GM12878 (cell line): ENCODE results near the gene FYB1. TPM values are rescaled to one million over a fixed set of nuclear protein-coding genes. Genes with fewer than 3 reads are reported as not detected.

Source experiments
- ATAC-seq: fragments of 200-7000 bp; cut with Tn5 transposase; 3 replicates; pipeline ENCODE4 v1.9.1; 2020; ENCODE audit warnings: mild to moderate bottlenecking, moderate library complexity
- BruUV-seq: library from RNA; stranded (reverse); fragments of 400-500 nt; replicated peaks from 2 replicates; lab custom pipeline; 2021; lab: Mats Ljungman, UMichigan
- CTCF ChIA-PET: fragments of 300-600 bp; sonication (Branson Sonifier 250); formaldehyde crosslinking; extraction: SDS; loops from one replicate; lab custom pipeline; 2021; ENCODE audit warnings: inconsistent platforms; lab: Yijun Ruan, JAX
- POLR2A ChIA-PET: fragments of 350-600 bp; formaldehyde crosslinking; extraction: SDS; loops from one replicate; lab custom pipeline; 2021; ENCODE audit warnings: inconsistent platforms; lab: Charles Lee
- RAD21 ChIA-PET: fragments of 300-600 bp; sonication (Branson Sonifier 250); formaldehyde crosslinking; loops from one replicate; lab custom pipeline; 2023; ENCODE audit warnings: antibody characterized with exemption; ENCODE audit not compliant: unreplicated experiment; lab: Charles Lee
- SMC1A ChIA-PET: fragments of 300-600 bp; sonication (Branson Sonifier 250); formaldehyde crosslinking; loops from one replicate; lab custom pipeline; 2023; ENCODE audit not compliant: unreplicated experiment, uncharacterized antibody; lab: Charles Lee
- DNase-seq: peaks from one replicate; pipeline ENCODE4 v3.0.0-alpha.2; 2011; ENCODE audit warnings: low read depth, low spot score
- FAIRE-seq: peaks from 3 replicates; lab custom pipeline; 2011; peaks lifted over from hg19 to GRCh38; lab: Jason Lieb, UNC
- H2AFZ ChIP-seq: 2 replicates; pipeline ENCODE4 v1.6.0; 2011; ENCODE audit warnings: low read depth, low read length, control low read depth; ENCODE audit not compliant: control insufficient read depth
- H3K27ac ChIP-seq: 2 replicates; pipeline ENCODE4 v1.5.1; 2011; ENCODE audit warnings: control low read depth; ENCODE audit not compliant: control insufficient read depth, insufficient read depth
- H3K27me3 ChIP-seq, 2 experiments: replicated peaks in 1 of 2; 2 replicates each; pipeline versions ENCODE4 v1.6.0 to v1.6.1; 2011; ENCODE audit warnings: low read length in 1 of 2; ENCODE audit not compliant: control insufficient read depth in 2 of 2, insufficient read depth in 2 of 2
- H3K36me3 ChIP-seq, 2 experiments: 2 replicates each; pipeline ENCODE4 v1.5.1; 2011; ENCODE audit warnings: low read length in 1 of 2; ENCODE audit not compliant: control insufficient read depth in 2 of 2, insufficient read depth in 2 of 2
- H3K4me1 ChIP-seq: 2 replicates; pipeline ENCODE4 v1.6.1; 2011; ENCODE audit warnings: mild to moderate bottlenecking, low read length, moderate library complexity, mixed read lengths; ENCODE audit not compliant: control insufficient read depth, insufficient read depth
- H3K4me2 ChIP-seq: 2 replicates; pipeline ENCODE4 v1.6.0; 2011; ENCODE audit warnings: control low read depth; ENCODE audit not compliant: control insufficient read depth, insufficient read depth
- H3K4me3 ChIP-seq: fragments of 200-600 bp; sonication (generic); 2 replicates; pipeline ENCODE4 v1.5.1; 2016
- H3K79me2 ChIP-seq: 2 replicates; pipeline ENCODE4 v1.6.0; 2011; ENCODE audit warnings: low read length; ENCODE audit not compliant: control insufficient read depth, insufficient read depth
- H3K9ac ChIP-seq: 2 replicates; pipeline ENCODE4 v1.8.0; 2011; ENCODE audit warnings: low read length, control low read depth, mixed read lengths; ENCODE audit not compliant: control insufficient read depth, insufficient read depth
- H3K9me3 ChIP-seq: replicated peaks from 3 replicates; pipeline ENCODE4 v1.5.1; 2011; ENCODE audit warnings: mild to moderate bottlenecking, low read length; ENCODE audit not compliant: control insufficient read depth, insufficient read depth
- H4K20me1 ChIP-seq: 2 replicates; pipeline ENCODE4 v1.6.0; 2011; ENCODE audit not compliant: control insufficient read depth, insufficient read depth
- EED ChIP-seq: sonication (generic); IDR thresholded peaks from 2 replicates; pipeline ENCODE4 v1.6.1; 2016; ENCODE audit warnings: antibody characterized with exemption, low read depth
- IKZF1 ChIP-seq: fragments of 450-650 bp; conservative IDR thresholded peaks from 2 replicates; pipeline ENCODE4 v1.6.1; 2017; ENCODE audit warnings: antibody characterized with exemption, mild to moderate bottlenecking
- WGBS: methylation state at CpG from one replicate; pipeline ENCODE4 v1.1.6; 2016; ENCODE audit warnings: low lambda C conversion rate; ENCODE audit not compliant: insufficient replicate concordance, insufficient coverage; ENCODE audit errors: missing lambda C conversion rate; 5-methylcytosine and 5-hydroxymethylcytosine counted together
- in situ Hi-C: fragments of 300-500 bp; cut with MboI; formaldehyde crosslinking; loops from 9 replicates; pipeline ENCODE4 v1.14.3; 2018; ENCODE audit warnings: mixed read lengths
- intact Hi-C: fragments of 100-400 bp; cut with micrococcal nuclease; formaldehyde crosslinking; loops from one replicate; pipeline ENCODE4 v1.14.2; 2022; ENCODE audit not compliant: unreplicated experiment
- polyA plus RNA-seq, 11 experiments: library from polyadenylated mRNA; depleted of rRNA in 4 of 11; unstranded in 6 of 11; stranded (reverse) in 5 of 11; fragments of >200 nt; fragmentation: Nextera tagmentation in 4 of 11; fragmentation: Illumina TruSeq in 1 of 11; extraction: Ambion mirVana in 4 of 11; extraction: Trizol in 1 of 11; gene quantifications; 1 replicate in 1 of 11; 2 replicates in 10 of 11; pipeline versions ENCODE4 v1.2.1 to v1.2.3, GENCODE V29; 2011 to 2016; ENCODE audit warnings: inconsistent platforms in 2 of 11, missing spikeins in 2 of 11, low read depth in 1 of 11
- total RNA-seq, 4 experiments: library from RNA; depleted of rRNA in 3 of 4; stranded (reverse); fragments of >200 nt in 3 of 4; fragmentation: Illumina TruSeq in 1 of 4; extraction: Trizol in 1 of 4; gene quantifications; 2 replicates each; pipeline versions ENCODE4 v1.2.1 to v1.2.3, GENCODE V29; 2013 to 2021
- TF ChIP-seq, protein P1 (sequence below), 3 experiments: IDR thresholded peaks in 2 of 3; conservative IDR thresholded peaks in 1 of 3; 2 replicates each; pipeline ENCODE4 v1.5.1; 2011; ENCODE audit warnings: low read depth in 3 of 3, low read length in 3 of 3, mild to moderate bottlenecking in 3 of 3, control low read depth in 2 of 3, moderate library complexity in 2 of 3, inconsistent platforms in 1 of 3, mixed read lengths in 1 of 3; ENCODE audit not compliant: control insufficient read depth in 2 of 3, insufficient read depth in 1 of 3; ENCODE audit errors: extremely low read depth in 1 of 3
- TF ChIP-seq, protein P2 (sequence below): IDR thresholded peaks from 2 replicates; pipeline ENCODE4 v1.6.1; 2012; ENCODE audit warnings: low read depth, low read length, improper control_type of control experiment
- TF ChIP-seq, protein P3 (sequence below): IDR thresholded peaks from 2 replicates; pipeline ENCODE4 v1.6.1; 2011; ENCODE audit warnings: low read depth, low read length, improper control_type of control experiment, borderline replicate concordance

The FYB1 gene
- total and polyA plus RNA-seq, 10 of the 15 experiments (the other 5 are each of a cell fraction or from before 2014, with no cell fraction given) = 0.06 to 4.3 (median 0.25) TPM; not detected in 2

DNA sequence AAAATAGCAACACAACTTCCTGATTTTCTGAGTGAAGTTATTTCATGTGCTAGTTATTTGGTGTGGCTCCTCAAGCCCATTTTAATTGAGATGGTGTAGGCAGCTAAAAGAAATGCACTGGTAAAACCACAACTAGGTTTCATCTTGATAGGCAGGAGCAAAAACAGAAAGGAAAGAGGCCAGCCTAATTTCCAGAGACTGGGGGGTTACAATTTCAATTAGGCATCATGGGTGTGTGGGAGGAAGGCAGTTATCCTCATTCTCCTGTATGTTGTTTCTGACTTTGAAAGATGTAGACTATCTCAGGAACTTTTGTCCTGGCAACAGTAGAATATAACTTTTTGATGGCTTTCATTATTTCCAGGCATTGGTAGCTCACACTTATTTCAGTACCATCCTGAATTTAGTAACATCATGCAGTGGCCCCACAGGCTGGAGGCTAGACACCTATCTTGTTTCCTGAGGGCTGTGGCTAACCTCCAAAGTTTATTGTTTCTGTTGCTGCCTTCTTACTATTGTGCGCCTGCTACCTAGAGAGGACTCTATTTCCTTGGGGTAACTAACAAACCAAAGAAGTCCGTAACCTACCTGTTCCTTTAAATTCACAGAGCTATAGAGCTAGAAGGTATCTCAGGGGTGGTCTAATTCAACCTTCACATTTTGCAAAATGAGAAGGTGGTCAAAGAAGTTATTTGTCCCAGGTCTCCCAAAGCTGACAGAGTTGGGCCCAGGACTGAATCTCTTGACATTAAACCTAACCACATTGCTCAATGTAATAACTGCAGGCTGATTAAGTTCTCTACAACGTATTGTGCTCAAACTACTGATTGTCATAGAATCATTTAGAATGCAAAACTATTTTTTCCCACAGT lies 42.4 kb downstream of the FYB1 start:
- Histone ChIP-seq H3K79me2 (no peaks in the 10 kb centered on the region), H3K9me3 (no peaks in the 10 kb centered on the region; the same call in 1 of the 3 replicates), H2AFZ (no peak overlapping the region; the same call in 1 of the 2 replicates), H3K4me2 (peak overlapping the region; percentile 15; the same call in 1 of the 2 replicates), H4K20me1 (no peaks in the 10 kb centered on the region), H3K27ac (no peak overlapping the region), H3K9ac (no peak overlapping the region), H3K27me3 (no peaks in the 10 kb centered on the region), H3K4me1 (peaks cover 4% of the 10 kb centered on the region), H3K4me3 (no peak overlapping the region; the same call in 1 of the 2 replicates), H3K36me3 (no peaks in the 10 kb centered on the region)
- ChIA-PET RAD21 (interaction anchor here (1.0 to 1.6 kb wide), 5 partner anchors 8 to 105 kb away, joined by 3 to 5 read pairs (median 4); no protein-coding TSS in a partner anchor), POLR2A (interaction anchor here (1.0 kb wide), 1 partner anchor 8 kb away, joined by 3 read pairs; no protein-coding TSS in a partner anchor), CTCF (interaction anchor here (1.0 to 1.2 kb wide), 6 partner anchors 14 to 98 kb away, joined by 3 to 5 read pairs (median 4); no protein-coding TSS in a partner anchor), SMC1A (interaction anchor here (0.6 to 2.7 kb wide), 12 partner anchors 9 to 1706 kb away, joined by 3 to 10 read pairs (median 5); no protein-coding TSS in a partner anchor)
- TF ChIP-seq, protein P1, sequence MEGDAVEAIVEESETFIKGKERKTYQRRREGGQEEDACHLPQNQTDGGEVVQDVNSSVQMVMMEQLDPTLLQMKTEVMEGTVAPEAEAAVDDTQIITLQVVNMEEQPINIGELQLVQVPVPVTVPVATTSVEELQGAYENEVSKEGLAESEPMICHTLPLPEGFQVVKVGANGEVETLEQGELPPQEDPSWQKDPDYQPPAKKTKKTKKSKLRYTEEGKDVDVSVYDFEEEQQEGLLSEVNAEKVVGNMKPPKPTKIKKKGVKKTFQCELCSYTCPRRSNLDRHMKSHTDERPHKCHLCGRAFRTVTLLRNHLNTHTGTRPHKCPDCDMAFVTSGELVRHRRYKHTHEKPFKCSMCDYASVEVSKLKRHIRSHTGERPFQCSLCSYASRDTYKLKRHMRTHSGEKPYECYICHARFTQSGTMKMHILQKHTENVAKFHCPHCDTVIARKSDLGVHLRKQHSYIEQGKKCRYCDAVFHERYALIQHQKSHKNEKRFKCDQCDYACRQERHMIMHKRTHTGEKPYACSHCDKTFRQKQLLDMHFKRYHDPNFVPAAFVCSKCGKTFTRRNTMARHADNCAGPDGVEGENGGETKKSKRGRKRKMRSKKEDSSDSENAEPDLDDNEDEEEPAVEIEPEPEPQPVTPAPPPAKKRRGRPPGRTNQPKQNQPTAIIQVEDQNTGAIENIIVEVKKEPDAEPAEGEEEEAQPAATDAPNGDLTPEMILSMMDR (IDR thresholded peaks at IDR 0.05 in 2 of 3, conservative IDR thresholded peaks at IDR 0.05 in 1 of 3; ENCODE audit: control insufficient read depth in 2 of 3, extremely low read depth in 1 of 3, insufficient read depth in 1 of 3, low read depth in 3 of 3, low read length in 3 of 3) = no peak
- TF ChIP-seq, protein P2, sequence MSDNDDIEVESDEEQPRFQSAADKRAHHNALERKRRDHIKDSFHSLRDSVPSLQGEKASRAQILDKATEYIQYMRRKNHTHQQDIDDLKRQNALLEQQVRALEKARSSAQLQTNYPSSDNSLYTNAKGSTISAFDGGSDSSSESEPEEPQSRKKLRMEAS = no peak
- TF ChIP-seq EED (no peak), IKZF1 (peak; percentile 18; the same call in 1 of the 2 replicates)
- TF ChIP-seq, protein P3, sequence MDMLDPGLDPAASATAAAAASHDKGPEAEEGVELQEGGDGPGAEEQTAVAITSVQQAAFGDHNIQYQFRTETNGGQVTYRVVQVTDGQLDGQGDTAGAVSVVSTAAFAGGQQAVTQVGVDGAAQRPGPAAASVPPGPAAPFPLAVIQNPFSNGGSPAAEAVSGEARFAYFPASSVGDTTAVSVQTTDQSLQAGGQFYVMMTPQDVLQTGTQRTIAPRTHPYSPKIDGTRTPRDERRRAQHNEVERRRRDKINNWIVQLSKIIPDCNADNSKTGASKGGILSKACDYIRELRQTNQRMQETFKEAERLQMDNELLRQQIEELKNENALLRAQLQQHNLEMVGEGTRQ = no peak
- ATAC-seq = peak; percentile 66
- BruUV-seq = no TSS peak
- DNase-seq = peak; percentile 17
- in situ Hi-C loops = no loop called here
- WGBS = 49% methylated on average over 3 of the region's 3 CpGs
- peak; percentile 84 for FAIRE-seq
- intact Hi-C loops = no loop called here
